SK-N-SH treated with all-trans-retinoic acid at 6 μM for 48 hours (cell line): ENCODE measurements around the gene SMARCD3.

Source experiments
- ARNTL ChIP-seq: fragments of 450-650 bp; formaldehyde crosslinking; IDR thresholded peaks from 2 replicates; pipeline ENCODE4 v1.5.0; 2020; ENCODE audit warnings: low read depth, mild to moderate bottlenecking, moderate library complexity, borderline replicate concordance
- ESRRG ChIP-seq: fragments of 250-450 bp; sonication (Bioruptor Pico); IDR thresholded peaks from 2 replicates; pipeline ENCODE4 v1.6.1; 2021; ENCODE audit warnings: mild to moderate bottlenecking
- OSR1 ChIP-seq: fragments of 250-450 bp; sonication (Bioruptor Pico); IDR thresholded peaks from 2 replicates; pipeline ENCODE4 v1.8.0; 2022; ENCODE audit warnings: moderate library complexity, mild to moderate bottlenecking, inconsistent platforms
- PPARA ChIP-seq: fragments of 250-450 bp; sonication (Bioruptor Pico); IDR thresholded peaks from 2 replicates; pipeline ENCODE4 v1.5.0; 2020; ENCODE audit warnings: mild to moderate bottlenecking, borderline replicate concordance
- SNAI2 ChIP-seq: fragments of 250-450 bp; sonication (Bioruptor Pico); IDR thresholded peaks from 2 replicates; pipeline ENCODE4 v1.5.0; 2020; ENCODE audit warnings: mild to moderate bottlenecking, moderate library complexity
- TCF4 ChIP-seq: fragments of 250-450 bp; sonication (Bioruptor Pico); IDR thresholded peaks from 2 replicates; pipeline ENCODE4 v1.8.0; 2021; ENCODE audit warnings: mild to moderate bottlenecking, moderate library complexity, borderline replicate concordance
- ZC3H10 ChIP-seq: fragments of 250-450 bp; sonication (Bioruptor Pico); IDR thresholded peaks from 2 replicates; pipeline ENCODE4 v1.5.1; 2021; ENCODE audit warnings: mild to moderate bottlenecking, moderate library complexity
- ZFP3 ChIP-seq: fragments of 250-450 bp; sonication (Bioruptor Pico); IDR thresholded peaks from 2 replicates; pipeline ENCODE4 v1.5.0; 2020; ENCODE audit warnings: mild to moderate bottlenecking, moderate library complexity
- ZFP30 ChIP-seq: fragments of 450-650 bp; formaldehyde crosslinking; IDR thresholded peaks from 2 replicates; pipeline ENCODE4 v1.5.0; 2022; ENCODE audit warnings: mild to moderate bottlenecking, moderate library complexity
- ZNF70 ChIP-seq: fragments of 450-650 bp; formaldehyde crosslinking; IDR thresholded peaks from 2 replicates; pipeline ENCODE4 v1.5.0; 2020; ENCODE audit warnings: mild to moderate bottlenecking, moderate library complexity
- TF ChIP-seq, protein P1 (sequence below): fragments of 250-450 bp; sonication (Bioruptor Pico); IDR thresholded peaks from 2 replicates; pipeline ENCODE4 v1.5.1; 2020; ENCODE audit warnings: low read depth, mild to moderate bottlenecking, moderate library complexity
- TF ChIP-seq, protein P2 (sequence below): fragments of 250-450 bp; sonication (Bioruptor Pico); IDR thresholded peaks from 2 replicates; pipeline ENCODE4 v1.8.0; 2020; ENCODE audit warnings: mild to moderate bottlenecking, moderate library complexity, borderline replicate concordance

DNA sequence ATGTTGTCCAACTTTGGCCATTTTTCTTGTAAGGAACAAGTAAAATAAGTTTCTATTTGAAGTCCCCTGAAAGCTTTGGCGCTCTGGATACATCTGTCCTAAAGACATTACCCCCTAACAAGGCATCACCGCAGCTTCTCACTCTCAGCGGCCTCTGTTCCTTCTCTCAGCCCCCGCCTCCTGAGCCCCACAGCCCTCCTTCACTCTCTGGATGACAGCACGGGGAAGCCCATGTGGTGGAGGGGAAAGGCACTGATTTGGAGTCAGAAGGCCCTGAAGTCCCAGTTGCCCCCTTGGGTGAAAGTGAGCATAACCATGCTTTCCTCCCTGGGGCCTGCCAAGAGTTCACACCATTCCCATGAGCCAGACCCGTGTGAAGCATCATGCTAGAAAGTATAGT lies 42.8 kb downstream of the SMARCD3 start:
- TF ChIP-seq ZFP30 (CRISPR knock-in tag): no peak
- TF ChIP-seq ARNTL: no peak
- TF ChIP-seq SNAI2 (CRISPR knock-in tag): no peak
- TF ChIP-seq PPARA (CRISPR knock-in tag): no peak
- TF ChIP-seq, protein P1, sequence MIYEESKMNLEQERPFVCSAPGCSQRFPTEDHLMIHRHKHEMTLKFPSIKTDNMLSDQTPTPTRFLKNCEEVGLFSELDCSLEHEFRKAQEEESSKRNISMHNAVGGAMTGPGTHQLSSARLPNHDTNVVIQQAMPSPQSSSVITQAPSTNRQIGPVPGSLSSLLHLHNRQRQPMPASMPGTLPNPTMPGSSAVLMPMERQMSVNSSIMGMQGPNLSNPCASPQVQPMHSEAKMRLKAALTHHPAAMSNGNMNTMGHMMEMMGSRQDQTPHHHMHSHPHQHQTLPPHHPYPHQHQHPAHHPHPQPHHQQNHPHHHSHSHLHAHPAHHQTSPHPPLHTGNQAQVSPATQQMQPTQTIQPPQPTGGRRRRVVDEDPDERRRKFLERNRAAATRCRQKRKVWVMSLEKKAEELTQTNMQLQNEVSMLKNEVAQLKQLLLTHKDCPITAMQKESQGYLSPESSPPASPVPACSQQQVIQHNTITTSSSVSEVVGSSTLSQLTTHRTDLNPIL: no peak
- TF ChIP-seq, protein P2, sequence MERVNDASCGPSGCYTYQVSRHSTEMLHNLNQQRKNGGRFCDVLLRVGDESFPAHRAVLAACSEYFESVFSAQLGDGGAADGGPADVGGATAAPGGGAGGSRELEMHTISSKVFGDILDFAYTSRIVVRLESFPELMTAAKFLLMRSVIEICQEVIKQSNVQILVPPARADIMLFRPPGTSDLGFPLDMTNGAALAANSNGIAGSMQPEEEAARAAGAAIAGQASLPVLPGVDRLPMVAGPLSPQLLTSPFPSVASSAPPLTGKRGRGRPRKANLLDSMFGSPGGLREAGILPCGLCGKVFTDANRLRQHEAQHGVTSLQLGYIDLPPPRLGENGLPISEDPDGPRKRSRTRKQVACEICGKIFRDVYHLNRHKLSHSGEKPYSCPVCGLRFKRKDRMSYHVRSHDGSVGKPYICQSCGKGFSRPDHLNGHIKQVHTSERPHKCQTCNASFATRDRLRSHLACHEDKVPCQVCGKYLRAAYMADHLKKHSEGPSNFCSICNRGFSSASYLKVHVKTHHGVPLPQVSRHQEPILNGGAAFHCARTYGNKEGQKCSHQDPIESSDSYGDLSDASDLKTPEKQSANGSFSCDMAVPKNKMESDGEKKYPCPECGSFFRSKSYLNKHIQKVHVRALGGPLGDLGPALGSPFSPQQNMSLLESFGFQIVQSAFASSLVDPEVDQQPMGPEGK (CRISPR knock-in tag): no peak
- no peak for TF ChIP-seq ZFP3 (CRISPR knock-in tag)
- TF ChIP-seq ESRRG (CRISPR knock-in tag): no peak
- TF ChIP-seq OSR1 (CRISPR knock-in tag): no peak
- TF ChIP-seq ZNF70: no peak
- no peak for TF ChIP-seq TCF4
- no peak for TF ChIP-seq ZC3H10 (CRISPR knock-in tag)
